Uterus (tissue), 2 donors: Measurements from ENCODE around the gene BTK.

Experiments used
- POLR2A ChIP-seq, 2 donors: fragments of 450-650 bp; IDR thresholded peaks; one replicate each; pipeline ENCODE4 v1.6.1; 2016; ENCODE audit warnings: antibody characterized with exemption in 2 of 2, mild to moderate bottlenecking in 1 of 2, moderate library complexity in 1 of 2
- TF ChIP-seq, protein P1 (sequence below), 4 experiments: fragments of 200-600 bp in 2 of 4; fragments of 450-650 bp in 2 of 4; sonication (generic) in 2 of 4; IDR thresholded peaks; one replicate each; pipeline ENCODE4 v1.5.1; 2016 to 2019; ENCODE audit warnings: antibody characterized with exemption in 4 of 4, mild to moderate bottlenecking in 2 of 4, moderate library complexity in 1 of 4

- TF ChIP-seq, protein P1, sequence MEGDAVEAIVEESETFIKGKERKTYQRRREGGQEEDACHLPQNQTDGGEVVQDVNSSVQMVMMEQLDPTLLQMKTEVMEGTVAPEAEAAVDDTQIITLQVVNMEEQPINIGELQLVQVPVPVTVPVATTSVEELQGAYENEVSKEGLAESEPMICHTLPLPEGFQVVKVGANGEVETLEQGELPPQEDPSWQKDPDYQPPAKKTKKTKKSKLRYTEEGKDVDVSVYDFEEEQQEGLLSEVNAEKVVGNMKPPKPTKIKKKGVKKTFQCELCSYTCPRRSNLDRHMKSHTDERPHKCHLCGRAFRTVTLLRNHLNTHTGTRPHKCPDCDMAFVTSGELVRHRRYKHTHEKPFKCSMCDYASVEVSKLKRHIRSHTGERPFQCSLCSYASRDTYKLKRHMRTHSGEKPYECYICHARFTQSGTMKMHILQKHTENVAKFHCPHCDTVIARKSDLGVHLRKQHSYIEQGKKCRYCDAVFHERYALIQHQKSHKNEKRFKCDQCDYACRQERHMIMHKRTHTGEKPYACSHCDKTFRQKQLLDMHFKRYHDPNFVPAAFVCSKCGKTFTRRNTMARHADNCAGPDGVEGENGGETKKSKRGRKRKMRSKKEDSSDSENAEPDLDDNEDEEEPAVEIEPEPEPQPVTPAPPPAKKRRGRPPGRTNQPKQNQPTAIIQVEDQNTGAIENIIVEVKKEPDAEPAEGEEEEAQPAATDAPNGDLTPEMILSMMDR (IDR thresholded peaks at IDR 0.05): no peak
- TF ChIP-seq POLR2A (IDR thresholded peaks at IDR 0.05): no peak
Observed at GRCh38 chrX:101365301-101365795, 20.6 kb downstream of the BTK start.
